Measurements from ENCODE around the gene NID1.

Gene NID1

GRCh38 chr1:235952950-235953615 lies 111.8 kb downstream of the NID1 start:
- no peak for DNase-seq

GRCh38 chr1:235951661-235952060 lies 113.2 kb downstream of the NID1 start:
- DNase-seq = no peak

- DNase-seq = no peak
Measured at GRCh38 chr1:235950318-235950717, 114.6 kb downstream of the NID1 start.

GRCh38 chr1:235948774-235949427 lies 116.0 kb downstream of the NID1 start:
- DNase-seq = no peak

GRCh38 chr1:235947989-235948388 lies 116.9 kb downstream of the NID1 start:
- DNase-seq = no peak

- no peak for DNase-seq
Measured at GRCh38 chr1:235946571-235946981, 118.3 kb downstream of the NID1 start.

GRCh38 chr1:235945775-235946570 lies 118.9 kb downstream of the NID1 start:
- DNase-seq = no peak

GRCh38 chr1:235943581-235944114 lies 121.2 kb downstream of the NID1 start:
- DNase-seq = no peak

GRCh38 chr1:235942979-235943575 lies 121.8 kb downstream of the NID1 start:
- DNase-seq = no peak

GRCh38 chr1:235942625-235942934 lies 122.3 kb downstream of the NID1 start:
- no peak for DNase-seq

- no peak for DNase-seq
Measured at GRCh38 chr1:235941876-235942624, 122.8 kb downstream of the NID1 start.

GRCh38 chr1:235940285-235940684 lies 124.6 kb downstream of the NID1 start:
- DNase-seq = no peak

GRCh38 chr1:235939480-235939775 lies 125.5 kb downstream of the NID1 start:
- DNase-seq = no peak

- no peak for DNase-seq
Measured at GRCh38 chr1:235938709-235939479, 126.0 kb downstream of the NID1 start.

GRCh38 chr1:235937123-235937522 lies 127.8 kb downstream of the NID1 start:
- DNase-seq = no peak

GRCh38 chr1:235935235-235936225 lies 129.4 kb downstream of the NID1 start:
- DNase-seq = no peak

- no peak for DNase-seq
Measured at GRCh38 chr1:235933766-235934116, 131.1 kb downstream of the NID1 start.

GRCh38 chr1:235933017-235933765 lies 131.7 kb downstream of the NID1 start:
- DNase-seq = no peak

GRCh38 chr1:235932090-235932510 lies 132.8 kb downstream of the NID1 start:
- DNase-seq = no peak

- no peak for DNase-seq
Measured at GRCh38 chr1:235931171-235931738, 133.6 kb downstream of the NID1 start.
